GM19328 (cell line): Measurements from ENCODE around the gene CLMN.

Experiments
- ATAC-seq: cut with Tn5 transposase; IDR thresholded peaks from one replicate; pipeline ENCODE4 v1.9.1; 2021; ENCODE audit warnings: mild to moderate bottlenecking, moderate library complexity; ENCODE audit not compliant: unreplicated experiment

The CLMN gene

DNA sequence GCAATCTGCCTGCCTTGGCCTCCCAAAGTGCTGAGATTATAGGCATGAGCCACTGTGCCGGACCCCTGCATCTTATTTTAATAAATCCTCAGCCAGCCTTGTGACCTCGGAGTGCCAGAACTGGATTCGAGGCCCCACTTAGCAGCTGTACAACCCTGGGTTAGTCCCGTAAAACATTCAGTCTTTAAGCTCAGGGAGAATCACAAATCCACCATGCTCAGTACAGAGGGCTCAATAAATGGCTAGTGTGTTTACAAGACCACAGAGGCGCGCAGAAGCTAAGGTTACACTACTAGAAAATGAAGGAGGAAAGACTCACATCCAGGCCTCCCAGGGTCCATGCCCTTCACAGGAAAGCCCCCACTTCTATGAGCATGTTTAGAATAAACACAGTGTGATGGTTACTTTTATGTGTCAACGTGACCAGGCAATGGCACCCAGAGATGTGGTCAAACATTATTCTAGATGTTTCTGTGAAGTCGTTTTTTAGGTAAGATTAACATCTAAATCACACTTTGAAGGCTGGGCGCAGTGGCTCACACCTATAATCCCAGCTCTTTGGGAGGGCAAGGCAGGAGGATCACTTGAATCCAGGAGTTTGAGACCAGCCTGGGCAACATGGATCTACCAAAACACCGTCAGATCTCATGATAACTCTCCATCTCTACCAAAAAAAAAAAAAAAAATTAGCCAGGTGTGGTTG is 55.3 kb downstream of the CLMN start:
- no peak for ATAC-seq

DNA sequence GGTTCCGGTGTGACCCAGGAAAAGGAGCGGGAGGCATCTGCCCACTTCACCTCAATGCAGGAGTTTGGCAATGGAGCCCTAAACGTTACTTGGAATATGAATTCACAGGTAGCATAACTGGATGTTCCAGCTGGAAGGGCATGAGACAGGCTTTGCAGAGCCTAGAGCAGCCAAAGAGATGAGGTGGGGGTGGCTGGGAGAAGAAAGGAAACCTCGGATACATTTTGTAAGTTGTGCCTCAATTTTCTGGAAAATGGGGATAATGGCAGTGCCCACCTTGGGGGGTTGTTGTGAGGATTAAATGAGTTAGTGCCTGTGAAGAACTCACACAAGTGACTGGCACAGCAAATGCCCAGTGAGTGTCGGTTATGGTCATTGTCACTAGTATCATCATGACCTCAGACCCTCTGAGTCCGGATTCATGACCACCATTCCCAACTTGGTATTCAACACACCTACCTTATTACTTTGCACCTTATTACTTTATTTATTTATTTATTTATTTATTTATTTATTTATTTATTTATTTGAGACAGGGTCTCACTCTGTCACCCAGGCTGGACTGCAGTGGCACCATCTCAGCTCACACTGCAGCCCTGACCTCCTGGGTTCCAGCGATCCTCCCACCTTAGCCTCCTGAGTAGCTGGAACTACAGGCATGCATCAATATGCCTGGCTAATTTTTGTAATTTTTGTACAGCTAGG is 56.0 kb downstream of the CLMN start:
- no peak for ATAC-seq

DNA sequence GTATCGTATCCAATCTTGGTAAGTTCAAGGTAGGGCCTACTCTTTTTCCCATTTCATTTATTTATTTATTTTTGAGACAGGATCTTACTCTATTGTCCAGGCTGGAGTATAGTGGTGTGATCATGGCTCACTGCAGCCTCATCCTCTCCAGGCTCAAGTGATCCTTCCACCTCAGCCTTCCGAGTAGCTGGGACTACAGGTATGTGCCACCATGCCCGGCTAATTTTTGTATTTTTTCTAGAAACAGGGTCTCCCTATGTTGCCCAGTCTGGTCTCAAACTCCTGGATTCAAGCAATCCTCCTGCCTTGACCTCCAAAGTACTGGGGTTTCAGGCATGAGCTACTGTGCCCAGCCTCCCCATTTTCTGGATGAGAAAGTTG is 57.2 kb downstream of the CLMN start:
- ATAC-seq: no peak

DNA sequence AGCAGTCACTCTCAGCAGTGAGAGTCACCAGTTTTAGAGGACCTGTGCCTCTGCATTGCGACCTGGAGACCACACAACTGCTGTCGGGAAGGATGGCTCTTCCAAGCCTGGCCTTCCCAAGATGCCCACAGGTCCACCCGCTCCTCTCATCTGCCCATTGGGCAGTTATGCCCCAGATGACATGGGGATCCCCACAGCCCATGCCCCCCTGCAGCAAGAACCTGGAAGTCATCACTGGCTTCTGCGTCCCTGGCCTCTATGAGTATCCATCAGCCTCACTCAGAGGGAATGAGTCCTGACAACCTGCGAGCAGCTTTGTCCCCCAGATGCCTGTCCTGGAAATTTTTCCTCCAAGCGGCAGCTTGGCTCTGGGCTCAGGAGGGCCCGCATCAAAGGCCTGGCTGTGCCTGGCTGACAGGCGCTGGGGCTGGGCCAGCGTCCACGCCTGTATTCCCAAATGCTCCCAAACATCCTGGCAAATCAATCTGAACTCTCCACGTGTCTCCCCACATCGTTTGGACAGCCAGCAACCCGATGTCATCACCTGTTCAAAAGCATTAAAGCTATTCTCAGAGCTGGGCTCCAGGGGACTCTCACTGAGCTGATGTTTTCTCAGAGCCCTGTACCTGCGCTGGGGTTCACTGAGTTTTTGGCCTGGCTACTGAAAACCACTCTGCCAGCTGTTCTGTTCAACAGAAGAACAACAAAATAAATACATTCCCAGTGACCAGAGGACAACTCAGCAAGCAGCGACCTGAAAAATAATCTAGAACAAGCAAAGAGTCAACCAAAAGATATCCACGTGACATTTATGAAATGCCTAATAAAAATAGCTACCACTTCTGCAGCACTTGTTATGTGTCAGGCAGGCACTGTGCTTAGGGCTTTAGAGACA is 57.8 kb downstream of the CLMN start:
- no peak for ATAC-seq

DNA sequence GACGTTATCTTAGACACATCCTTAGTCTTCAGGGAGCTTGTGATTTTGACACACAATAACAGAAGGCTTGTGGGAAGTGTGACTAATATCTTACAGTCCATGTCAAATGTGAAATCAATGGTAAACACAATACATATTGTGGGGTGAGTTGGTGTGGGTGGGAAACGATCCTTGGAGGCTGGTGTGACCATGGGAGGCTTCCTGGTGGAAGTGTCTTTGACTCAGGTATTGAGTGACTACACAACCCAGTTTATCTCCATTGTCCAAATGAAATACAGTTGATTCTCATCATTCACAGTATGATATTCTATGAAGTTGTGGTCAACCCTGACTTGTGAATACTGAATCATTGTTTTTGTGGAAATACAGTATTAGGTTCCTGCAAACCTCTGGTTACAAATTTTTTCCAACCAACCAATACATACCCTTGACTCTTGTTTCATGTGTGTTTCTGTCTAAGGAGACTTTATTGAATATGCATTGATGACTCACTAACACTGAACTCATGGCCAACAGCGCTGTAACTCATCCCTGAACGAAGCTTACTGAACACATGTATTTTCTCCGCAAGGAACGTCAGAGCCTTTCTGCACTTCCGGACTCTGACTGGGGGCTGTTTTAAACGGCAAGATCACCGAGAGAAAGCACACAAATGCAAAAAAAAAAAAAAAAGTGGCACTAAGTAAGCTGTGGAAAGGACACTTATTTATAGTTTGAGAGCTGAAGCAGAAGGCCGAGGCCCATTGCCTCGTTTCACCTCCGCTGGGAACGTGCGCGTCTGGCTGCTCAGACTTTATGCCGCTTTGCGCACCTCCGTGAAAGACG is 59.0 kb downstream of the CLMN start:
- ATAC-seq: no peak

DNA sequence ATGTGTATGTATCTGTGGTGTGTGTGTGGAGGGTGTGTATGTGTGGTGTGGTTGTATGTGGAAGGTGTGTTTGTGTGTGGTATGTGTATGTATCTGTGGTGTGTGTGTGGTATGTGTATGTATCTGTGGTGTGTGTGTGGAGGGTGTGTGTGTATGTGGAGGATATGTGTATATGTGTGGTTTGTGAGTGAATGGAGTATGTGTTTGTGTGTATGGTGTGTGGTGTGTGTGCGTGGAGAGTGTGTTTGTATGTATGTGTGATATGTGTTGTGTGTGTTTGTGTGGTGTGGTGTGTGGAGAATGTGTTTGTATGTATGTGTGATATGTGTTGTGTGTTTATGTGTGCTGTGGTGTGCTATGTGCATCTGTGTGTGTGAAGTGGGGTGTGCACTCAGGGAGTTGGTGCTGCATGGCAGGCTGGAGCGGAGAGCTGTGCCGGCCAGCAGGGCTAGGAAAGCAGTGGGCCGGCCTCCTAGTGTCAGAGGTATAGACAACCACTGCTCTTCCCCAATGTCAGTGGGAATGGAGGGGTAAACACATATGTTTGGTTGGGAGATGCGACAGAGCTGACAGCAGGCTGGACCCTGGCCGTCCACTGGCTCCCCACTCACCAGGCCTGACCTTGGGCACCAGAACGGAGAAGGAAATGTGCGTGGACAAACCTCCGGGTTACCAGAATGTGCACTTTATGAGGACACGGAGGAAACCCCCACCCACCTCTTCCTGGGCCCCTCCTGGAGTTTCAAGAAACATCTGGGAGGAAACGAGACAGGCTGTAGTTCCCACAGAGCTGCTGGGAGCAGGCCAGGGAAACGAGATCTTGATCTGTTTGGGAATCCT is 60.7 kb downstream of the CLMN start:
- ATAC-seq: no peak

DNA sequence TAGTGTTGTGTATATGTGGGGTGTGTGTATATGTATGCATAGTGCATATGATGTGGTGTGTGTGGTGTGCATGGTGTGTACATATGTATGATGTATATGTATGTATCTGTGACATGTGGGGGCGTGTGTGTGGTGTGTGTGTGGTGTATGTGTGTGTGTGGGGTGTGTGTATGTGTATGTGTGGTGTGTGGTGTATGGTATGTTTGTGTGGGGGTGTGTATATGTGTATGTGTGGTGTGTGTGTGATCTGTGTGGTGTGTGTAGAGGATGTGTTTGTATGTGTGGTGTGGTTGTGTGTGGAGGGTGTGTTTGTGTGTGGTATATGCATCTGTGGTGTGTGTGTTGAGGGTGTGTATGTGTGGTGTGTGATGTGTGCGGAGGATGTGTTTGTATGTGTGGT is 61.6 kb downstream of the CLMN start:
- no peak for ATAC-seq

DNA sequence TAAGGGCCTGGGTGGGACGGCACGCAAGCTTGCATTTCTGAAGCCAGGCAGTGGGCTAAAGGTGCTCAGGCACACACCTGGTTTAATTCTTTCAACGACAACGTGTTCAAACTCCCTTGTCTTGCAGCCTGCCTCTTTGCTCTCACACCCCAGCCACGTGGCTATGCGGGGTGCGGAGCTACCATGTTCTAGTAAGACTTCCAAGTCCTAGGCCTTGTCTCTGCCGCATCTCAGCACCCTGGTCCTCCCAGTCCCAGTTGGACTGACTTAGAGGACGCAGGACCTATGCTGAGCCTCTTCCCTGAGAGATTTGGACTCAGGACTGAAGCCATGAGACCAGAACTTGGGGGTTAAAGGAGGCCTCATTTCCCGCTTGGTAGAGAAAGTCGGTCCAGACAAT is 62.2 kb downstream of the CLMN start:
- ATAC-seq: no peak

DNA sequence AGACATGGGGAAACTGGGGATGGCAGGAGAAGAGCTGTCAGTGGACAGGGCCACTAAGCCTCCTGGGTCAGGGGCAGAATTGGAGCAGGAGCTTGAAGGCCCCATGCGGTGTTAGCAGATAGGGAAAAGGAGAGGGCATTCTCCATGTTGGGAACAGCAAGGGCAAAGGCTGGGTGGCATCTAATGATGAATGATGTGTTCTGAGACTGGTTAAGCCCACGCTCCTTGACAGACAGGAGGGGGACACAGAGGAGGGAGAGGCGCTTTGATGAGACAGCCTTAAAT is 63.0 kb downstream of the CLMN start:
- ATAC-seq: no peak

DNA sequence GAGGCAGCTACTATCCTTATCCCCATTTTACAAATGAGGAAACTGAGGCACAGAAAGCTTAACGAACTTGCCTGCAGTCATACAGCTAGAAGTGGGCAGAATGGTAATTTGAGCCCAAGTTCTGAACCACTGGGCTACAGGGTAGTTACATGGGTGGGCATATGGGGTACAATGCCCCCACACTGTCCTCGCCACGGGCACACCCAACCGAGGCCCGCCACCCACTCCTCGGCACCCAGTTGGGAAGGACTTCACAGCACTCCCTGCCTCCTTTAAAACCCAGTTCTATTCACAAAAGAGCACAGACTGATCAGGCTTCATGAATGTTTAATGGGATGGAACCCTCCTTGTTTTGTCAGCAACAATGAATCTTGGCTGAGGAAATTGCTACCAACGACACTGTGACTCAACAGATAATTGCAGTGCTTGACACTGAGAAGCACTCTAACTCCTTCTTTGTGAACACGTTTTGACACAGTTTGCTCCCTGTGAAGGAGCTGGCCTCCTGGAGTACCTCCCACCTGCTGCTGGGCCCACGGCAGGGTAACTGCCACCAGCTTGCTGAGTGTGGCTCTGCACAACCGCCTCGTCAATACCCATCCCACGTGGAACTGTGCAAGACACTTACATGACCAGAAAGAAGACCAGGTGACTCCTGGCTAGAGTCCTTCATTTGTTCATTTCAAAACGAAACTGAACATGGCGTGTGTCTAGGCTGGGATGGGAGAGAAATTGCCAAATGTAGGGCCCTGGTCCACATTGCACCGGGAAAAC is 63.5 kb downstream of the CLMN start:
- no peak for ATAC-seq

DNA sequence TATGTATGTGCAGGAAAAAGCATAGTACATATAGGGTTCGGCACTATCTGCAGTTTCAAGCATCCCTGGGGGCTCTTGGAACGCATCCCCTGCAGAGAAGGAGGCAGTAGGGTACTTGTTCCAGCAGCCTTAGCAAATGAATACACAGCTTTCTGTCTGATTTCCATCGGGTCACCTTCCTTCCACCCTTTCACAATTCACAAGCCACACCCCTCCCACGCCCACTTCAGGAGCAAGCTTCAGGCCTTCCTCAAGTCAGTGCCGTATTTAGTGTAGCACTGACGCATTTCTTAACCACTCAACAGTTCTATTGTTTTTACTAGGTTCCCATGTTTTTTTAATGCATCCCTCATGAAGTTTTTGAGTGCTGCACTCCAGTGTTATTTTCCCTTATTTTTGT is 64.2 kb downstream of the CLMN start:
- no peak for ATAC-seq

DNA sequence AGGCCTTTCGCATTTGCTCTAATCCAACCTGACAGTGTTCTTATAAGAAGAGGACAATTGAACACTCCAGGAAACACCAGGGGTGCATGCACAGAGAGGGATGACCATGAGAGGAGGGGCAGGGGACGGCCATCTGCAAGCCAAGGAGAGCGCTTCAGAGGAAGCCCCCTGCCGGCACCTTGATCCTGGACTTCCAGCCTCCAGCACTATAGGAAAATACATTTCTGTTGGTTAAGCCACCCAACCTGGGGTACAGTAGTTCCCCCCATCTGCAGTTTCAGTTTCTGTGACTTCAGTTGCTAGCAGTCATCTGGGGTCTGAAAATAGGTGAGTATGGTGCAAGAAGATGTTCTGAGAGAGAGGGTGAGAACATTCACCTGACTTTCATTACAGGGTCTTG is 64.7 kb downstream of the CLMN start:
- ATAC-seq: no peak

DNA sequence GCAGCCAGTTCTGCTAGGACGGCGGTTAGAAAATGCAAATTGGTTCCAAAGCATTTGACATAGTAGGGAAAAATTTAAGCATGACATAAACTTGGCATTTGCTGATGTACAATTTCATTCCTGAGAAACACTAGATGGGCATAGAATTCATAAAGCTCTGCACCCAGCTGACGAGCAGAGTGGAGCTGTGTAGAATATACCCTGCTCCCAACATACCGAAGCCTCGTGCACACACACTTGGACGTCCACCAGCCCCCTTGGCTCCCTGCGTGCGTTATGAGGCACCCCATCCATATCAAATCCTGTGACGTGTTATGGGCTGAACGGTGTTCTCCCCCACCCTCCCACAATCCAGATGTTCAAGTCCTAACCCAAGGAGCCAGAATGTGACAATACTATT is 65.4 kb downstream of the CLMN start:
- no peak for ATAC-seq

DNA sequence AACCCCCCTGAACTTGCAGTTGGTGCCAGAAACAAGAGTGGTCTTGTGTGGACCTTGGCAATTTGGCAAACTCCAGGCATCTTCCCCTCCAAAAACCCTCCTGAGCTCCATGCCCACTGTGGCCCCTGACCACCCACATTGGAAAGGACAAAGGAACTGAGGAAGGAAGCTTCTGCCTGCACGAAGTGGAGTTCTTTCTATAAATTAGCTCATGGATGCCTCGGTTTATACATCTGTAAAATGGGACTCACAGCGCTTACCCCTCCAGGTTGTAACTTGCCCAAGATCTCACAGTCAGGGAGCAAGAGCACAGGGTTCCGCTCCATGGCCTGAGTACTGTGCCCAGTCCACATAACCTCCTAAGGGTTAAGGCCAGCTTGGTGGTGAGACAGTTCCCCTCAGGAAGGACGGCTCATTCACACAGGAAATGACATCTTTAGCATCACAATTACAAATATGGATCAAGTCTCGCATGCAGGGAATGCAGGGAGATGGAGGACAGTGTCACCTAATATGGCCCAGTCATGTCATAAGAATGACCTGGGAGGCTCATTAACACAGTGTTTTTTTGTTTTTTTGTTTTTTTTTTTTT is 66.6 kb downstream of the CLMN start:
- no peak for ATAC-seq

DNA sequence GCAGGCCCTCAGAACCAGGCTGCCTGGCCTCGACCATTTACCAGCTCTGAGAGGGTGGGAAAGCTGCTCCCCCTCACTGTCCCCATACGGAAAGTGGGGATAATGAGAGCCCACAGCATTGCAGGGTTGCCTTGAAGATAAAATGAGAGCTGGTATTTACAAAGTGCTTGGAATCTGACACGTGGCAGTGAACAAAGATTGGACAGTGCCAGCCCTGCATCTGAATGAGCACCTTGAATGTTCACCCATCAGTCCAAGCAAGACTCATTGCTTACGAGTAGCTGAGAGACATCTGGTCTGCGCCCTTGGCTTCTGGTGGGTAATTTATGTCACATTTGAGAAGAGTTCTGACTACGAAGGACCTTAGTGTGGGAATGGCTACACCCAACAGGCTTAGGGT is 67.5 kb downstream of the CLMN start:
- ATAC-seq: no peak

DNA sequence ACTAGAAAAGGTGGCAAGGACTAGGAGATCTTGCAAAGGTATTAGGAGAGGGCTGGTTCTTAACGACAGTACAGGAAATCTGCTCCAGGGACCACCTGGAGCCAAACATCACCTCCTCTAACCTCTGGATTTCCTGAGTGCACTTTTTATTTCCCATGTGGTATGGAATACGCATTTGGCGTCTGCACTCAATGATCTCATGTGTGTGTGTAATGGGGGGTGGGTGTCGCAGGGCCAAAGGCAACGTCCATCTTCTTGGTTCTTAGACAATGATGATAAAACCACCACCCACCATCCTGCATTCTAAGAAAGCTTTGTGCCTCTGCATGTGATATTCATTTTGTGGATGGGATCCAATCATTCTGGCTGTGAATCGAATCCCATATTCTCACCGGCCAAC is 68.8 kb downstream of the CLMN start:
- ATAC-seq: no peak

DNA sequence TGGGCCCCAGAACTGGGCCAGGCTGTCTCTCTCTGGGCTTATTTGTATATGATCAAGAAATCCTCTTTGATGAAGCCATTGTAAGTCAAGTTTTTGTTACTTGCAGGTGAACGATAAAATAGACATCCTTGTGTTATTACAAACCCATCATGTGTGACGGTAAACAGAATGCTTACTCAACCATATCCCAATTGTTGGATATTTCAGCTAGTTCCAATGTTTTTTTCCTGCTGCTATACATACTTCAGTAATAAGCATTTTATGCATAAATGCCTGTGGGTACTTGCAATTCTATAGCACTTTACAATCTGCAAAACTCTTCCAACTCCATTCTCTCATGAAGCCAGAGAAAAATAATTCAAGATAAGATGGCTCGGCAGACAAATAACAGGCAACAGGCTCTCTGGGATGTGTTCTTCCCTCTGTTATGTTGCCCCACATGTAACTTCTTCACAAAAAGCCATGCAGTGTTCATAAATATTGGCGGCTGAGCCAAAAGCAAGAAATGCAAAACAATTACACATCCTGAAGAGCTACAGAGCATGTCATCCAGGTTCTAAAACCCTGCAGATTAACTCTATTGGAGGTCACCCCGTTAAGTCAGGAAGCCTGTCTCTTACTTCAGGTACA is 69.5 kb downstream of the CLMN start:
- ATAC-seq: no peak

DNA sequence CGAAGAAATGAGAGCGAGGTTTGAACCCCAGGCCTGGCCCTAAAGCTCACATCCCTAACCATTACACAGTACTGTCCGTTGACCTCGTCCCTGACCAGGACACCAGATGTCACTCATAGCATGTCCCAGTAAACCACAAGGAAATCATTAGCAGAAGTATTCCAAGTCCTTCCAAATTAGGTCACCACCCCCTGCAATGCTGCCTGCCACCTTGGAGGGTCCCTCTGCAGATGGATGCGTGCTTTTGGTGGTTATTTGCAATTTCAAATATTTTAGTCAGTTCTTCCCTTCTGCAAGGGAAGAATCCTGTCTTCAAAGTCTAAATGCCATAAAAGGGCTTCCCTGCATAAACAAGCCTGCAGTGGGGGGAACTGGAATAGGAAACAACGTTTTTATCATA is 71.3 kb downstream of the CLMN start:
- ATAC-seq: no peak

DNA sequence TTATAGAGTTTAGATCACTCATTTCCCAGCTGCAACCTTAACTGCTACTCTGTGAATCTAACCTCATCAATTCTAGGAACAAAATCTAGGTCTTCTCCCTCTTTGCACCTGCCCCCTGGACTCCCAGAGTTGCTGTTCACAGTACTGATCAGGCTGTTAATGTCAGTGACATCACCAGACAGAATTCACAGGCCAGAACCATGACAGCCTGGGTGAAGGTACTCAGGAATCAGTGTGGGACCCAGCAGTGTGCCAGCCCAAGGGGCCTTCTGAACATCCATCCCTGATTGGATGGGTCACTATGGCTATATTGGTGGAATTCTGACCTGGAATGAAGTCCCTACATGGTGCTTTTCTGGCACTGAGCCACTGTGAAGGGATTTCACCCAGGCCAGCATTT is 72.8 kb downstream of the CLMN start:
- no peak for ATAC-seq
